ENCODE measurements around the gene BLVRA.
"Not testable (repeated sequence)": the region's sequence is repeated elsewhere in the genome, so short reads cannot be mapped to it uniquely, and the experiment has no call there.

- TF ChIP-seq CTCF (IDR thresholded peaks at IDR 0.05; ENCODE audit: low read length); EZH2phosphoT487 (IDR thresholded peaks at IDR 0.05; ENCODE audit: low read length); EZH2 (optimal IDR thresholded peaks at IDR 0.05; ENCODE audit: low read depth, low read length): not testable (repeated sequence)
These were observed 14.8 kb downstream of the BLVRA start for GRCh38 chr7:43773268-43773667.
